ES-I3 (cell line): Measurements from ENCODE around the gene HTT.
A peak's percentile ranks its signal among the peaks of the same experiment; 100 is the strongest.
"Not testable (repeated sequence)": the region's sequence is repeated elsewhere in the genome, so short reads cannot be mapped to it uniquely, and the experiment has no call there.

Experiments
- H3K36me3 ChIP-seq: 2 replicates; pipeline ENCODE4 v1.6.1; 2013; ENCODE audit warnings: mild to moderate bottlenecking, low read length, control low read depth, moderate library complexity; ENCODE audit not compliant: insufficient read depth
- H3K4me1 ChIP-seq: 2 replicates; pipeline ENCODE4 v1.6.1; 2013; ENCODE audit warnings: mild to moderate bottlenecking, control low read depth, low read length; ENCODE audit not compliant: insufficient read depth
- H3K9ac ChIP-seq: 2 replicates; pipeline ENCODE4 v1.6.1; 2013; ENCODE audit warnings: low read depth, mild to moderate bottlenecking, low read length, moderate library complexity
- H3K9me3 ChIP-seq: 2 replicates; pipeline ENCODE4 v1.6.1; 2013; ENCODE audit warnings: mild to moderate bottlenecking, low read length, moderate library complexity; ENCODE audit not compliant: control insufficient read depth, insufficient read depth

HTT gene

GRCh38 chr4:3041192-3042142, 33.0 kb upstream of the HTT start:
- no peaks in the 10 kb centered on the region for H3K9me3 ChIP-seq
- H3K36me3 ChIP-seq, result no peaks in the 10 kb centered on the region
- peaks cover 4% of the 10 kb centered on the region; the same call in 1 of the 2 replicates for H3K4me1 ChIP-seq
- peak overlapping the region; percentile 37; the same call in 1 of the 2 replicates for H3K9ac ChIP-seq

GRCh38 chr4:3042226-3042625, 32.3 kb upstream of the HTT start:
- H3K4me1 ChIP-seq, result peaks cover 4% of the 10 kb centered on the region; the same call in 1 of the 2 replicates
- H3K36me3 ChIP-seq, result no peaks in the 10 kb centered on the region
- peak overlapping the region; percentile 37; the same call in 1 of the 2 replicates for H3K9ac ChIP-seq
- H3K9me3 ChIP-seq, result no peaks in the 10 kb centered on the region

- Histone ChIP-seq H3K36me3 (no peaks in the 10 kb centered on the region), H3K9ac (no peak overlapping the region), H3K4me1 (peaks cover 4% of the 10 kb centered on the region; the same call in 1 of the 2 replicates), H3K9me3 (no peaks in the 10 kb centered on the region)
These were observed 31.0 kb upstream of the HTT start for GRCh38 chr4:3043282-3044020.

- H3K4me1 ChIP-seq, result peaks cover 4% of the 10 kb centered on the region; the same call in 1 of the 2 replicates
- no peaks in the 10 kb centered on the region for H3K9me3 ChIP-seq
- no peaks in the 10 kb centered on the region for H3K36me3 ChIP-seq
- H3K9ac ChIP-seq, result no peak overlapping the region
These were observed 29.3 kb upstream of the HTT start for GRCh38 chr4:3044870-3045819.

- Histone ChIP-seq H3K36me3 (no peaks in the 10 kb centered on the region), H3K9me3 (no peaks in the 10 kb centered on the region), H3K9ac (no peak overlapping the region), H3K4me1 (peaks cover 4% of the 10 kb centered on the region; the same call in 1 of the 2 replicates)
These were observed 28.3 kb upstream of the HTT start for GRCh38 chr4:3046162-3046561.

- Histone ChIP-seq H3K9me3 (no peaks in the 10 kb centered on the region), H3K9ac (no peak overlapping the region), H3K4me1 (peaks cover 4% of the 10 kb centered on the region; the same call in 1 of the 2 replicates), H3K36me3 (no peaks in the 10 kb centered on the region)
These were observed 27.9 kb upstream of the HTT start for GRCh38 chr4:3046623-3047022.

- Histone ChIP-seq H3K36me3 (no peaks in the 10 kb centered on the region), H3K9me3 (no peaks in the 10 kb centered on the region), H3K4me1 (no peaks in the 10 kb centered on the region), H3K9ac (no peak overlapping the region)
These were observed 26.8 kb upstream of the HTT start for GRCh38 chr4:3047464-3048286.

GRCh38 chr4:3051141-3051897, 23.2 kb upstream of the HTT start:
- H3K9ac ChIP-seq, H3K36me3 ChIP-seq, H3K4me1 ChIP-seq: not testable (repeated sequence)
- H3K9me3 ChIP-seq, result peaks cover 10% of the 10 kb centered on the region

GRCh38 chr4:3054169-3054759, 20.2 kb upstream of the HTT start:
- no peak overlapping the region for H3K9ac ChIP-seq
- peaks cover 13% of the 10 kb centered on the region for H3K9me3 ChIP-seq
- no peaks in the 10 kb centered on the region for H3K4me1 ChIP-seq
- no peaks in the 10 kb centered on the region for H3K36me3 ChIP-seq

- Histone ChIP-seq H3K36me3 (no peaks in the 10 kb centered on the region), H3K9ac (no peak overlapping the region), H3K9me3 (peaks cover 13% of the 10 kb centered on the region), H3K4me1 (no peaks in the 10 kb centered on the region)
These were observed 14.5 kb upstream of the HTT start for GRCh38 chr4:3059943-3060342.

- Histone ChIP-seq H3K9ac (no peak overlapping the region), H3K9me3 (peaks cover 7% of the 10 kb centered on the region), H3K4me1 (no peaks in the 10 kb centered on the region), H3K36me3 (no peaks in the 10 kb centered on the region)
These were observed 13.5 kb upstream of the HTT start for GRCh38 chr4:3060946-3061345.

GRCh38 chr4:3062471-3062870, 12.0 kb upstream of the HTT start:
- no peaks in the 10 kb centered on the region for H3K36me3 ChIP-seq
- H3K9me3 ChIP-seq, result no peaks in the 10 kb centered on the region; the same call in 1 of the 2 replicates
- no peaks in the 10 kb centered on the region for H3K4me1 ChIP-seq

More at GRCh38 chr4:3062471-3062870, 12.0 kb upstream of the HTT start:
- H3K9ac ChIP-seq, result no peak overlapping the region
